Measurements from ENCODE around the gene GDF7. TPM values are rescaled to one million over a fixed set of nuclear protein-coding genes. Genes with fewer than 3 reads are reported as not detected.

Gene GDF7
- polyA plus RNA-seq, 1 donor (not counting 4 experiments of a cell fraction or from before 2014, with no cell fraction given) = not detected

DNA sequence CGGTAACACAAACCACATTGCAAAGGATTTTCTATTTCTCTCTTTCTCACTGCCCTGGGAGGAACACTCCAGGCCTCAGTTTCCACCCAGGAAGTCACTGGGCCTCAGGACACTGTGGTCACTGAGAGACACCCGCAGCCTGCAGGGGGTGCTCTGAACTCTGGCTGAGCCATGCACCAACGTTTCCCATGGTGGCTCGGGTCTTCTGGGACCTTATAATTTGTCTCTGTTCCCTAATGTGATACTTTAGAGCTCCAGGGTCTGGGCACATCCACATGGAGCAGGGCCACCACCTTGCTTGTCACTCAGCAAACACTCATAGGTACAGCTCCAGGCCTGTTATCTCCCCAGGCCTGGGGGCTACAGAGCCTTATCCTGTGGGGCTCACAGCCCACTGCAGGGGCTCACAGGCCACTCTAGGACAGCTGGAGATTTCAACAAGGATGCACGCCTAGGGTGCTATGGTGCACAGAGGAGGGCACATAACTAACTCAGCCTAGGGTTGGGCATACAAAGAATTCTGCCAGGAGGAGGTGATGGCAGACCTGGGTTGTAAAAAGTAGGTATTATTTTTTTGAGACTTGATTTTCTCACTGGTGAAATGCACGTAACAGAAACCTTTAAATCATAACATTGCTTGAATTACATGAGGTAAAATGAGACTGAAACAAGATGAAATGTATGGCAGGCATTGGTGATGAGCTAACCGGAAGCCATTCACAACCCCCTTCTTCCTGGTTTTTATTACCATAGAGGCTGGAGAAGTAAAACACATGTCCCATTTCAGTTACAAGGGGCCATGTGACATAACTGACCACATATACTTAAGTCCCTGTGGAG is 13.0 kb upstream of the GDF7 start:
- no peak overlapping the region for H3K9ac ChIP-seq (ENCODE audit: control insufficient read depth, extremely low read depth, insufficient read depth, low read length)
- no peak overlapping the region for H3K4me2 ChIP-seq (ENCODE audit: control insufficient read depth, extremely low read depth, insufficient read depth, low read depth, low read length)
- H3K79me2 ChIP-seq (ENCODE audit: control insufficient read depth, insufficient read depth, low read length) = peaks cover 13% of the 10 kb centered on the region
- no peak overlapping the region for H3K4me3 ChIP-seq (ENCODE audit: control insufficient read depth in 2 of 3, extremely low read depth in 1 of 3, insufficient read depth in 2 of 3, low read depth in 1 of 3, low read length in 3 of 3)
- TF ChIP-seq, protein P1, sequence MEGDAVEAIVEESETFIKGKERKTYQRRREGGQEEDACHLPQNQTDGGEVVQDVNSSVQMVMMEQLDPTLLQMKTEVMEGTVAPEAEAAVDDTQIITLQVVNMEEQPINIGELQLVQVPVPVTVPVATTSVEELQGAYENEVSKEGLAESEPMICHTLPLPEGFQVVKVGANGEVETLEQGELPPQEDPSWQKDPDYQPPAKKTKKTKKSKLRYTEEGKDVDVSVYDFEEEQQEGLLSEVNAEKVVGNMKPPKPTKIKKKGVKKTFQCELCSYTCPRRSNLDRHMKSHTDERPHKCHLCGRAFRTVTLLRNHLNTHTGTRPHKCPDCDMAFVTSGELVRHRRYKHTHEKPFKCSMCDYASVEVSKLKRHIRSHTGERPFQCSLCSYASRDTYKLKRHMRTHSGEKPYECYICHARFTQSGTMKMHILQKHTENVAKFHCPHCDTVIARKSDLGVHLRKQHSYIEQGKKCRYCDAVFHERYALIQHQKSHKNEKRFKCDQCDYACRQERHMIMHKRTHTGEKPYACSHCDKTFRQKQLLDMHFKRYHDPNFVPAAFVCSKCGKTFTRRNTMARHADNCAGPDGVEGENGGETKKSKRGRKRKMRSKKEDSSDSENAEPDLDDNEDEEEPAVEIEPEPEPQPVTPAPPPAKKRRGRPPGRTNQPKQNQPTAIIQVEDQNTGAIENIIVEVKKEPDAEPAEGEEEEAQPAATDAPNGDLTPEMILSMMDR (optimal IDR thresholded peaks at IDR 0.05 in 1 of 3, IDR thresholded peaks at IDR 0.05 in 1 of 3, conservative IDR thresholded peaks at IDR 0.05 in 1 of 3; ENCODE audit: extremely low read depth in 1 of 3, insufficient read depth in 2 of 3, low read length in 3 of 3) = peak in 2 of 3 experiments; percentile 4 to 5
- TF ChIP-seq EZH2 (IDR thresholded peaks at IDR 0.05; ENCODE audit: low read length) = no peak
- H3K36me3 ChIP-seq (ENCODE audit: control insufficient read depth in 2 of 2, extremely low read depth in 1 of 2, insufficient read depth in 2 of 2, low read length in 2 of 2) = no peaks in the 10 kb centered on the region
- no peak overlapping the region for H3K27ac ChIP-seq (ENCODE audit: control insufficient read depth, insufficient read depth, low read length)
- no peaks in the 10 kb centered on the region for H4K20me1 ChIP-seq (ENCODE audit: control insufficient read depth, extremely low read depth, insufficient read depth, low read length)
- DNase-seq (ENCODE audit: low read depth, low spot score) = no peak
- no peak for FAIRE-seq
- dilution Hi-C loops (cut with MboI; ENCODE audit: extremely low pct_ligation_motif_present, low sequenced_read_pairs) = no loop called here
- no peaks in the 10 kb centered on the region for H3K9me3 ChIP-seq (ENCODE audit: control insufficient read depth, low read depth, low read length)
- H3K27me3 ChIP-seq (ENCODE audit: control insufficient read depth, extremely low read depth, insufficient read depth, low read length) = peaks cover 4% of the 10 kb centered on the region
- no peak overlapping the region for H2AFZ ChIP-seq (ENCODE audit: control insufficient read depth, low read length)
- H3K4me1 ChIP-seq (ENCODE audit: control insufficient read depth, extremely low read depth, insufficient read depth, low read length) = peaks cover 16% of the 10 kb centered on the region
- no peaks in the 10 kb centered on the region for H3K9me1 ChIP-seq (ENCODE audit: control insufficient read depth, extremely low read depth, insufficient read depth, low read length)

DNA sequence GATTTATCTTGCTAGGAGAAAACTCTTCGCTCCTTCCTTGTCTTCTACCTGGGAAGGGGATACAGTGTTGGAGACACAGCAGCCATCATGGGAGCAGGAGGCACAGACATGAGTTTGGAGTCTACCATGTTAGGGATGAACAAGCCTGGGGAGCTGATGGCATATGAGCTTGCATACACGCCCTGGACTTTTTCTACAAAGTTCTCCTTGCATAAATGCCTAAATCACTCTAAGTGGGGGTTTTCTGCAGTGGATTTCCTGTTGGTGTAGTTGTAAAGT is 12.5 kb upstream of the GDF7 start:
- no peak for DNase-seq (ENCODE audit: low read depth, low spot score)
- peaks cover 14% of the 10 kb centered on the region for H3K4me1 ChIP-seq (ENCODE audit: control insufficient read depth, extremely low read depth, insufficient read depth, low read length)
- H3K27me3 ChIP-seq (ENCODE audit: control insufficient read depth, extremely low read depth, insufficient read depth, low read length) = peaks cover 4% of the 10 kb centered on the region
- H3K4me2 ChIP-seq (ENCODE audit: control insufficient read depth, extremely low read depth, insufficient read depth, low read depth, low read length) = no peak overlapping the region
- FAIRE-seq = no peak
- no peaks in the 10 kb centered on the region for H3K9me3 ChIP-seq (ENCODE audit: control insufficient read depth, low read depth, low read length)
- H3K27ac ChIP-seq (ENCODE audit: control insufficient read depth, insufficient read depth, low read length) = no peak overlapping the region
- no peaks in the 10 kb centered on the region for H4K20me1 ChIP-seq (ENCODE audit: control insufficient read depth, extremely low read depth, insufficient read depth, low read length)
- dilution Hi-C loops (cut with MboI; ENCODE audit: extremely low pct_ligation_motif_present, low sequenced_read_pairs) = no loop called here
- TF ChIP-seq EZH2 (IDR thresholded peaks at IDR 0.05; ENCODE audit: low read length) = no peak
- TF ChIP-seq, protein P1 (optimal IDR thresholded peaks at IDR 0.05 in 1 of 3, IDR thresholded peaks at IDR 0.05 in 1 of 3, conservative IDR thresholded peaks at IDR 0.05 in 1 of 3; ENCODE audit: extremely low read depth in 1 of 3, insufficient read depth in 2 of 3, low read length in 3 of 3) = no peak
- H3K9me1 ChIP-seq (ENCODE audit: control insufficient read depth, extremely low read depth, insufficient read depth, low read length) = no peaks in the 10 kb centered on the region
- H3K36me3 ChIP-seq (ENCODE audit: control insufficient read depth in 2 of 2, extremely low read depth in 1 of 2, insufficient read depth in 2 of 2, low read length in 2 of 2) = no peaks in the 10 kb centered on the region
- no peak overlapping the region for H2AFZ ChIP-seq (ENCODE audit: control insufficient read depth, low read length)
- no peak overlapping the region for H3K9ac ChIP-seq (ENCODE audit: control insufficient read depth, extremely low read depth, insufficient read depth, low read length)
- peaks cover 8% of the 10 kb centered on the region for H3K79me2 ChIP-seq (ENCODE audit: control insufficient read depth, insufficient read depth, low read length)
- H3K4me3 ChIP-seq (ENCODE audit: control insufficient read depth in 2 of 3, extremely low read depth in 1 of 3, insufficient read depth in 2 of 3, low read depth in 1 of 3, low read length in 3 of 3) = no peak overlapping the region
